Fibroblast of lung (primary cell): ENCODE data around the gene EIF4A3.

ENCODE experiments used
- CTCF ChIP-seq, 2 donors: IDR thresholded peaks in 1 of 2; conservative IDR thresholded peaks in 1 of 2; 1 replicate in 1 of 2; 2 replicates in 1 of 2; pipeline ENCODE4 v1.5.1; 2011 to 2012; ENCODE audit warnings: low read length in 2 of 2, control low read depth in 1 of 2, inconsistent platforms in 1 of 2, low read depth in 1 of 2, mild to moderate bottlenecking in 1 of 2
- EZH2 ChIP-seq: IDR thresholded peaks from 2 replicates; pipeline ENCODE4 v1.5.1; 2012; ENCODE audit warnings: low read length, control low read depth, mild to moderate bottlenecking; ENCODE audit errors: missing control alignments

GRCh38 chr17:80100035-80100323 lies 46.9 kb downstream of the EIF4A3 start:
- TF ChIP-seq EZH2 (no peak), CTCF (conservative IDR thresholded peaks at IDR 0.05 in 1 of 2, IDR thresholded peaks at IDR 0.05 in 1 of 2; ENCODE audit: low read depth in 1 of 2, low read length in 2 of 2) (no peak)
